Stimulated activated naive CD4-positive, alpha-beta T cell treated with Interleukin-2 at 50 U/mL for 16 hours (primary cell): ENCODE measurements around the gene TMEM132D.
"Not testable (repeated sequence)": the region's sequence is repeated elsewhere in the genome, so short reads cannot be mapped to it uniquely, and the experiment has no call there.

Experiments
- DNase-seq: peaks from one replicate; lab custom pipeline; 2025; lab: John Stamatoyannopoulos, UW

TMEM132D gene

GRCh38 chr12:129237881-129238280 is 665.9 kb downstream of the TMEM132D start:
- no peak for DNase-seq

GRCh38 chr12:129234209-129234608 is 669.6 kb downstream of the TMEM132D start:
- DNase-seq: no peak

- DNase-seq: no peak
Measured at GRCh38 chr12:129231491-129231890, 672.3 kb downstream of the TMEM132D start.

DNA sequence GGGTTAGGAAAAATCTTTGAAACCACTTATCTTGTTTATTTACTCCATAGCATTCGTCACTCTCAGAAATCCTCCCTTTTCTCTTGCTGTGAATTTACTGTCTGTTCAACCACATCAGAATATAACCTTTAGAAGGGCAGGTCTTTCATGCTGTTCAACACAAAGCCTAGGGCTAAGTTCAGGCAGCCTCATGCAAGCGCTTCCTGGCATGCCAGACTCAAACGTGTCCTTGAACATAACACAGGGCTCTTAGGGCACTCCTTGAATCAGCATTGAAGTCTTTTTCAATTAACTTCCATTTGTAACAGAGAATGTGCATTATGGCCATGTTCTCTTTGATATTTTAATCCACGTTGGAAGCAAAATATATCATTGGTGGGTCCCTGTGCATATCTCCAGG is 672.8 kb downstream of the TMEM132D start:
- no peak for DNase-seq

DNA sequence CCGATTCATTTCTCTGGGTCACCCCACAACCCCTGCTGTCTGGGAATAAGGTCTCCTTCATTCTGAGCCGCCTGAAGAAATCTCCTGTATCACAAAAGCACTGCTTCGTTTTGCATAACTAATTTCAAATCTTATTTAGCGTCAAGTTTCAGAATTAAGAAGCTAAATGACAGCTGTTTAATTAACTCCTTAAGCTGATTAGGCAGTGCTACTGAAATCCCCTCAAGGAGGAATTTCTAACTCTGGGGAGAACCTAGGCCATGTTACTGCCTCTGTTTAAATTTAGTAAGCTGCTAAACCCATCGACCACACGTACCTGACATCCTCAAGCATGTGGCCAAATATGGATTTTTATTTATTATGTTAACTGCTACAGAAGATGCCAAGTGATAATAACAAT is 677.0 kb downstream of the TMEM132D start:
- DNase-seq: no peak

DNA sequence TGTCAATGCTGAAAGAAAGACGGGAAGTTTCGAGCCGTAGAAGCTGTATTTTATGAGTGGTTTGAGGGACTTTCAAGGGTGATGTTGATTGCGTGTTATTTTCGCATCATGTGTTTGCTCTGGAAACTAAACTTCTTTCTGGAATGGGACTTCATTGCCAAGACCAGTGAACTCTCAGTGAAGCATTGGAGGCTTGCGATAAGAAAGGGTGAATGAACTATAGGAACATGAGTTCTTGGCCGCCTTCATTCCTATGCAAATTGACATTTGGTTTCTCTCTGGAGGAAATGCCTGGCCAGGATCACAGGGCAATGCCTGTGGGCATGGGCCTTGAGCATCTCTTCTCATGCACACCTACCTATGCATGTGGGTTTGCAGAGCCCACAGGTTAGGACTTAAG is 677.8 kb downstream of the TMEM132D start:
- no peak for DNase-seq

- DNase-seq: no peak
Measured at GRCh38 chr12:129215556-129215955, 688.3 kb downstream of the TMEM132D start.

DNA sequence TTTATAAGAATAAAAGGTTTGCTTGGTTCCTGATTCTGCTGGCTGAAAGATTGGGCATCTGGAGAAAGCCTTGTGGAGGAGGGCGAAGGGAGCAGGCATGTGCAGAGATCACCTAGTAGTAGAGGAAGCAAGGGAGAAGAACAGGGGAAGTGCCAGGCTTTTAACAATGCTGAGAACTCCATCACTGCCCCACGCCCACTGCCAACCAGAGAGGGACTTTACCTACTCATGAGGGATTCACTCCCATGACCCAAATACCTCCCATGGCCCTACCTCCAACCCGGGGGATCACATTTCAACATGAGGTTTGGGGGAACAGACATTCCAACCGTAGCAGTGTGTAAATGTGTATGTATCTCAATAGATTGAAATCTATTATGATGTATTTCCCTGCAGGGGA is 690.3 kb downstream of the TMEM132D start:
- no peak for DNase-seq

DNA sequence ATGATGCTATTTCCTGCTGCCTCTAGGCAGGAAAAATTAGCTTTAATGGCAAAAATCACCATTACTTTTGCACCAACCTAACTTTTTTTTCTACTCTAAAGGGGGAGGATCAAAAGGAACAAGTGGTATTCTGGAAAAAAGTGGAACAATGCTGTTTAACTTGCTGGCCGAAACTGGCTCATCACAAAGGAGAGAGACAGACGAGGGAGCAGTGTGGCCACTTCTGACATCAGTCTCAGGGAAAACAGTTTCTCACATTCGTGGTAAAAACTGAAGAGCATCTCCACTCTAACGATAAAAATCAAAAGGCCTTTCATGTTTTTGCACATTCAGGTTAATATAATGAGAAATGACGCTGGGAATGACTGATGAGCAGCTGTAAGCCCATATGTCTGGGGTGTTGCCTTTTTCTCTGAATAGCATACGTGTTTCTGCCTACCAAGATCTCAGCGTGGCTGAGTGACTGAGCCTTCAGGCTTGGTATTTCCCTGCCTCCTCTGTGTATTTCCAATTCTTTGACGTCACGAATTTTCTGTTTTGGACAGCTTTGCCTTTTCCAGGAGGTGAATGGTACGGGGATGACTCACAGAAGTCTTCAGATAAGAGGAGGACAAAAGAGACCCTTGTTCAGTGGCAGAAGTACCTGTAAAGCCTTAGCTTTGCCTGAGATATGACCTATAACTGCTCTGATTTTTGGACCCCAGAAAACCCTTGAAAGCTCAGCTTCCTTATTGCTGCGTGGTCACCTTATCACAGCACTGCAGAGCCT is 691.8 kb downstream of the TMEM132D start:
- no peak for DNase-seq

- no peak for DNase-seq
Measured at GRCh38 chr12:129208566-129208965, 695.3 kb downstream of the TMEM132D start.

- no peak for DNase-seq
Measured at GRCh38 chr12:129207084-129207483, 696.7 kb downstream of the TMEM132D start.

DNA sequence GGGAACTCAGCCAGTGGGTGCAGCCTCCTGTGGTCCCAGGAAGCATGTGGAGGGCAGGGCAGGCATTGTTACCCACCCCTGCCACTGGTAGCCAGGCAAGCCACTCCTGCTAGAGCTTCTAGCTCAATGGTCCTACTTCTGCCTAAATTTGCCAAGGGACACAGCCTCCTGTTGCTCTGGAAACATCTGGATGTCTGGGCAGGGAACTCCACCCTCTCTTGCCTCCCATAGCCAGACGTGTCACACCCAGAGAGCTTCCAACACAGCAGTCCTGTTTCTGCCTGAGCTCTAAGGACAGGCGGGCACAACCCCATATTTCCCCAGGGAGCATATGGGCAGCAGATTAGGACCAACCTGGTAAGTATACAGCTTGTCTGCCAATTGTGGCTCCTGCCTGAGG is 700.4 kb downstream of the TMEM132D start:
- no peak for DNase-seq

DNA sequence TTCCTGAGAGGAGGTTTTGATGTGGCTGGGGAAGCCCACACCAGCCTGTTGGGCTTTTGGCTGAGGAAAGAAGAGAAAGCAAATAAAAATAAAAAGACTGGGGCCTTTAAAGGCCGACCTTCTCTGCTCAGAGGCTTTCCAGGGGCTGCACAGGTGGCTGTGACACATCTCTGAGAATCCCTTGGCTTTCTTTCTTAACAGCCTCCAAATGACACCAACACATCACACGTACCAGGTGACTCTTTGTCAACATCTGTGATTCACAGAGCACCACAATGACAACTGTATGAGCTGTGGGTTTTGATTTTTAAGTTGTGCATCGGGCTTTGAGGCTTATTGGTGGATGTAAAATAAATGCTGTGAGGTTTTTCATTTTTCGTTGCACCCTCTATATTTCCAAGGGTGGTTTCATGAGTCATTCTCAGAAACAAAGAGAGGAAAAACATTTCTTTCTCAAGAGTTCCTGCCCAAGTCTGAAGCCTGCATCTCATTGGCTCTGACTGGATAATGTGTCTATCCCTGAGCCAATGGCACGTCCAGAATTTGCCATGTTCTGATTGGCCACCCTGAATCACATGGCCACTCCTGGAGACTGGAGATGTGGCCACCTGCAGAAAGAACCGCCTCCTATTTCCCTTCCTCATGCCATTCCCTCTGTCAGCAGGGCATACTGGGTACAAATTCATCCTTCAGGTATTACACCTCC is 701.6 kb downstream of the TMEM132D start:
- no peak for DNase-seq

- DNase-seq: no peak
Measured at GRCh38 chr12:129201029-129201428, 702.8 kb downstream of the TMEM132D start.

DNA sequence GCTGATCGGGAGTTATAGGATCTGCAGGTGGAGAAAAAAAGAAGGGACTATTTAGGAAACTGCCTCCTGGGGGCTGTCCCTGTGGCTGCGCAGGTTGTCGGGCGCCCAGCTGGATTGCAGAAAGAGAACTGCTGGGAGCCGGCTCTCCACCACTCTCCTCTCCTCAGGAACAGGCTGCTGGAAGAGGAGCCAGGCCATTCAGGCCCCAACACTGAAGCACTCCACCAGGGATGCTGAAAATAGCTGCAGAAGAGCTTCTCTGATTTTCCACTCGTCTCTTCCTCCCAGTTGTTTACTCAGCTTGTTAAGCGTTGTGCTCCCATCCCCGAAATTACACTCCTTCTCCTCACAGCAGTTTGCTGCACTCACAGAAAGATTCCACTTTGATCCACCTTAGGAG is 703.2 kb downstream of the TMEM132D start:
- DNase-seq: no peak

GRCh38 chr12:129196927-129197326 is 706.9 kb downstream of the TMEM132D start:
- DNase-seq: no peak

DNA sequence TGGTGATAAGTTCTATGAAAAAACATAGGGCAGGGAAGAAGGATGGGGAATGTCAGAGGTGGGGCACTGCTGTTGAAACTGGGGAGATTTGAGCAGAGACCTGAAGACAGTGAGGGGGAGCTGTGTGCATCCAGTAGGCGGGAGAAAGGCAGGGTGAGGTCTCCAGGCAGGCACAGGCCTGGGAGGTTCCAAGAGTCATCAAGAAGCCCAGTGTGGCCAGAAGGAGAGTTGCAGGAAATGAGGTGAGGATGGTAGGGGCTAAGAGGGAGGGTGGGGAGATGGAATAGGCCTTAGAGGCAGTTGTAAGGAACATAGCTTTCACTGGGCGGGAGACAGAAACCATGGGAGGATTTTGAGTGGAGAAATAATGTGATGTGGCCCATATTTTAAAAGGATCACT is 708.7 kb downstream of the TMEM132D start:
- no peak for DNase-seq

DNA sequence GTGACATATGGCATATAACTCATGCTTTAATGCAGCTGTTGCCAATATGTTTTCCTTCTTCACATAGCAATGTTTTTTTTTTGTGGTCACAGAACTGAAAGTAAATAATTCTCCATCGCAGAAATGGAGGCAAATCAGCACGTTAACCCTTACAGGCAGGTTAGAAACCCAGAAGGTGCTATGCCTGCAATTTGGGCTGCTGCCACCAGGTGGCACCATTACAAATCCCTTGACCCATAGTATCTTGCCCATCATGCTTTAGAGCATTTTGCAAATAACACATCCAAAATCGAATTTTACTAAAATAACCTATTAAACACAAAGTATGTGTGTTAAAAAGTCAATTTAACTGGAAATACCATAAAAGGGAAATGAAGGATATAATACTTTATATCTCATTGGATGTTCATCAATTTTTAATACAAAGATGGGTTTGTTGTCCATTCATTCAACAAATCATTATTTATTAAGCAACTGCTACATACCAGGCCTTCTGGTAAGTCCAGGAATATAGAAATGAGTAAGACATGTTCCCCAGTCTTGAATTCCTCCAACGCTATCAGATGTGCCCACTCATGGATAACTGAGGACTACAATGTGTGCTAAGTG is 710.5 kb downstream of the TMEM132D start:
- DNase-seq: no peak

GRCh38 chr12:129190827-129191226 is 713.0 kb downstream of the TMEM132D start:
- no peak for DNase-seq

DNA sequence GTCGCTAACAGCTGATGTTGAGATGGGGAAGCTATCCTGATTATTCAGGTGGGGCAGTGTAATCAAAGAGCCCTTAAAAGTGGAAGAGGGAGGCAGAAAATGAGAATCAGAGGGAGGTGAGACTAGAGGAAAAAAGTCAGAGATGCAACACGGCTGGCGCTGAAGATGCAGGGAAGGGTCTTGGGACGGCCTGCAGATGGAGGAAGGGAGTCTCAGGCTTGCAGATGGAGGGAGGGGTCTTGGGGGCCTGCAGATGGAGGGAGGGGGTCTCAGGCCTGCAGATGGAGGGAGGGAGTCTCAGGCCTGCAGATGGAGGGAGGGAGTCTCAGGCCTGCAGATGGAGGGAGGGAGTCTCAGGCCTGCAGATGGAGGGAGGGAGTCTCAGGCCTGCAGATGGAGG is 713.9 kb downstream of the TMEM132D start:
- not testable (repeated sequence) for DNase-seq

GRCh38 chr12:129186952-129187351 is 716.9 kb downstream of the TMEM132D start:
- DNase-seq: no peak

DNA sequence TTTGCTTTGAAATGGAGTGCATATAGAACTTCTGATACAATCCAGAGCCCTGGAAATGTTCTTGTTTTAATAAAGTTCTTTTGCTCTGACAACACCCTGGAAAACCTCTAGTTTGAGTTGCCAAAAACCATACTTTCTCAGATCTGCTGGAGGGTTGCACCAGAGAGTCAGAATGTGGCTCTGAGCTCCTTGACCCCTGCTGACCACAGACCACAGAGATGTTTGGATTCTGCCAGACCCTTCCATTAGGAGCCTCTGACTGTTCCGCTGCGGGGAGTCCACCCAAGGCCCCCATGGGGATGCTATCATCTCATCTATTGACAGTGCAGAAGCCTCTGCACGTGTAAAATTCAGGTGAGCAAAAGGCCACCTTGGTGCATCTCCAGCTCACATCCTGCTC is 718.0 kb downstream of the TMEM132D start:
- no peak for DNase-seq
